MV-4-11 (cell line): ENCODE results near the gene VEPH1.

Experiments used
- DNase-seq: peaks from one replicate; lab custom pipeline; 2025; lab: John Stamatoyannopoulos, UW

The VEPH1 gene

GRCh38 chr3:157257101-157257500, 246.1 kb downstream of the VEPH1 start:
- DNase-seq: no peak

GRCh38 chr3:157255797-157256196, 247.4 kb downstream of the VEPH1 start:
- no peak for DNase-seq

- no peak for DNase-seq
These were observed 251.5 kb downstream of the VEPH1 start for GRCh38 chr3:157251685-157252084.

- no peak for DNase-seq
These were observed 253.6 kb downstream of the VEPH1 start for GRCh38 chr3:157249606-157250005.

- peak; percentile 69 for DNase-seq
These were observed 254.4 kb downstream of the VEPH1 start for GRCh38 chr3:157248590-157249422.

- no peak for DNase-seq
These were observed 255.8 kb downstream of the VEPH1 start for GRCh38 chr3:157247391-157247790.

- no peak for DNase-seq
These were observed 260.4 kb downstream of the VEPH1 start for GRCh38 chr3:157242836-157243235.

- DNase-seq: no peak
These were observed 261.6 kb downstream of the VEPH1 start for GRCh38 chr3:157241599-157241998.

- DNase-seq: no peak
These were observed 262.8 kb downstream of the VEPH1 start for GRCh38 chr3:157240408-157240807.

- DNase-seq: peak; percentile 62
These were observed 264.0 kb downstream of the VEPH1 start for GRCh38 chr3:157239082-157239704.

- DNase-seq: no peak
These were observed 264.8 kb downstream of the VEPH1 start for GRCh38 chr3:157238457-157238856.

GRCh38 chr3:157237886-157238285, 265.3 kb downstream of the VEPH1 start:
- no peak for DNase-seq

- no peak for DNase-seq
These were observed 267.9 kb downstream of the VEPH1 start for GRCh38 chr3:157235291-157235690.

- no peak for DNase-seq
These were observed 269.3 kb downstream of the VEPH1 start for GRCh38 chr3:157233923-157234322.

- DNase-seq: no peak
These were observed 271.1 kb downstream of the VEPH1 start for GRCh38 chr3:157232141-157232540.

- no peak for DNase-seq
These were observed 272.1 kb downstream of the VEPH1 start for GRCh38 chr3:157231071-157231470.

GRCh38 chr3:157226173-157226847, 276.9 kb downstream of the VEPH1 start:
- peak; percentile 28 for DNase-seq

GRCh38 chr3:157225001-157225400, 278.2 kb downstream of the VEPH1 start:
- no peak for DNase-seq

- DNase-seq: no peak
These were observed 282.3 kb downstream of the VEPH1 start for GRCh38 chr3:157220883-157221282.

GRCh38 chr3:157220211-157220610, 283.0 kb downstream of the VEPH1 start:
- no peak for DNase-seq

- no peak for DNase-seq
These were observed 284.0 kb downstream of the VEPH1 start for GRCh38 chr3:157219215-157219614.
